GM12878 (cell line): ENCODE data around the gene MMADHC. TPM values are rescaled to one million over a fixed set of nuclear protein-coding genes. Genes with fewer than 3 reads are reported as not detected.

Source experiments
- ATAC-seq: fragments of 200-7000 bp; cut with Tn5 transposase; 3 replicates; pipeline ENCODE4 v1.9.1; 2020; ENCODE audit warnings: mild to moderate bottlenecking, moderate library complexity
- BruUV-seq: library from RNA; stranded (reverse); fragments of 400-500 nt; replicated peaks from 2 replicates; lab custom pipeline; 2021; lab: Mats Ljungman, UMichigan
- CTCF ChIA-PET: fragments of 300-600 bp; sonication (Branson Sonifier 250); formaldehyde crosslinking; extraction: SDS; loops from one replicate; lab custom pipeline; 2021; ENCODE audit warnings: inconsistent platforms; lab: Yijun Ruan, JAX
- POLR2A ChIA-PET: fragments of 350-600 bp; formaldehyde crosslinking; extraction: SDS; loops from one replicate; lab custom pipeline; 2021; ENCODE audit warnings: inconsistent platforms; lab: Charles Lee
- RAD21 ChIA-PET: fragments of 300-600 bp; sonication (Branson Sonifier 250); formaldehyde crosslinking; loops from one replicate; lab custom pipeline; 2023; ENCODE audit warnings: antibody characterized with exemption; ENCODE audit not compliant: unreplicated experiment; lab: Charles Lee
- SMC1A ChIA-PET: fragments of 300-600 bp; sonication (Branson Sonifier 250); formaldehyde crosslinking; loops from one replicate; lab custom pipeline; 2023; ENCODE audit not compliant: unreplicated experiment, uncharacterized antibody; lab: Charles Lee
- DNase-seq: peaks from one replicate; pipeline ENCODE4 v3.0.0-alpha.2; 2011; ENCODE audit warnings: low read depth, low spot score
- FAIRE-seq: peaks from 3 replicates; lab custom pipeline; 2011; peaks lifted over from hg19 to GRCh38; lab: Jason Lieb, UNC
- H2AFZ ChIP-seq: 2 replicates; pipeline ENCODE4 v1.6.0; 2011; ENCODE audit warnings: low read depth, low read length, control low read depth; ENCODE audit not compliant: control insufficient read depth
- H3K27ac ChIP-seq: 2 replicates; pipeline ENCODE4 v1.5.1; 2011; ENCODE audit warnings: control low read depth; ENCODE audit not compliant: control insufficient read depth, insufficient read depth
- H3K27me3 ChIP-seq, 2 experiments: replicated peaks in 1 of 2; 2 replicates each; pipeline versions ENCODE4 v1.6.0 to v1.6.1; 2011; ENCODE audit warnings: low read length in 1 of 2; ENCODE audit not compliant: control insufficient read depth in 2 of 2, insufficient read depth in 2 of 2
- H3K36me3 ChIP-seq, 2 experiments: 2 replicates each; pipeline ENCODE4 v1.5.1; 2011; ENCODE audit warnings: low read length in 1 of 2; ENCODE audit not compliant: control insufficient read depth in 2 of 2, insufficient read depth in 2 of 2
- H3K4me1 ChIP-seq: 2 replicates; pipeline ENCODE4 v1.6.1; 2011; ENCODE audit warnings: mild to moderate bottlenecking, low read length, moderate library complexity, mixed read lengths; ENCODE audit not compliant: control insufficient read depth, insufficient read depth
- H3K4me2 ChIP-seq: 2 replicates; pipeline ENCODE4 v1.6.0; 2011; ENCODE audit warnings: control low read depth; ENCODE audit not compliant: control insufficient read depth, insufficient read depth
- H3K4me3 ChIP-seq: fragments of 200-600 bp; sonication (generic); 2 replicates; pipeline ENCODE4 v1.5.1; 2016
- H3K79me2 ChIP-seq: 2 replicates; pipeline ENCODE4 v1.6.0; 2011; ENCODE audit warnings: low read length; ENCODE audit not compliant: control insufficient read depth, insufficient read depth
- H3K9ac ChIP-seq: 2 replicates; pipeline ENCODE4 v1.8.0; 2011; ENCODE audit warnings: low read length, control low read depth, mixed read lengths; ENCODE audit not compliant: control insufficient read depth, insufficient read depth
- H3K9me3 ChIP-seq: replicated peaks from 3 replicates; pipeline ENCODE4 v1.5.1; 2011; ENCODE audit warnings: mild to moderate bottlenecking, low read length; ENCODE audit not compliant: control insufficient read depth, insufficient read depth
- H4K20me1 ChIP-seq: 2 replicates; pipeline ENCODE4 v1.6.0; 2011; ENCODE audit not compliant: control insufficient read depth, insufficient read depth
- CHD1 ChIP-seq: IDR thresholded peaks from 2 replicates; pipeline ENCODE4 v1.6.1; 2012; ENCODE audit warnings: low read depth, low read length, improper control_type of control experiment
- E2F8 ChIP-seq: fragments of 450-650 bp; IDR thresholded peaks from 2 replicates; pipeline ENCODE4 v1.6.1; 2018; ENCODE audit warnings: mild to moderate bottlenecking, low read depth, moderate library complexity; ENCODE audit not compliant: partially characterized antibody
- E4F1 ChIP-seq: fragments of 450-650 bp; IDR thresholded peaks from 2 replicates; pipeline ENCODE4 v1.6.1; 2018; ENCODE audit warnings: borderline replicate concordance, mild to moderate bottlenecking; ENCODE audit not compliant: partially characterized antibody
- EP300 ChIP-seq, 2 experiments: fragments of 150-350 bp in 1 of 2; IDR thresholded peaks; 2 replicates each; pipeline ENCODE4 v1.6.1; 2011 to 2012; ENCODE audit warnings: low read depth in 2 of 2, low read length in 2 of 2, borderline replicate concordance in 1 of 2, improper control_type of control experiment in 1 of 2, inconsistent platforms in 1 of 2; ENCODE audit not compliant: control insufficient read depth in 1 of 2
- ESRRA ChIP-seq: IDR thresholded peaks from 2 replicates; pipeline ENCODE4 v1.6.1; 2012; ENCODE audit warnings: mild to moderate bottlenecking, low read length, improper control_type of control experiment
- FOXM1 ChIP-seq: IDR thresholded peaks from 2 replicates; pipeline ENCODE4 v1.6.1; 2012; ENCODE audit warnings: low read depth, mild to moderate bottlenecking, inconsistent platforms, low read length, moderate library complexity
- HCFC1 ChIP-seq: fragments of 150-350 bp; IDR thresholded peaks from 2 replicates; pipeline ENCODE4 v1.6.1; 2014; ENCODE audit warnings: low read length
- MEF2A ChIP-seq: IDR thresholded peaks from 2 replicates; pipeline ENCODE4 v1.6.1; 2011; ENCODE audit warnings: low read depth, mild to moderate bottlenecking, low read length, moderate library complexity; ENCODE audit not compliant: insufficient read depth
- PAX5 ChIP-seq: IDR thresholded peaks from 2 replicates; pipeline ENCODE4 v1.6.1; 2011; ENCODE audit warnings: low read depth, low read length, borderline replicate concordance
- SUPT20H ChIP-seq: IDR thresholded peaks from 2 replicates; pipeline ENCODE4 v1.6.1; 2011; ENCODE audit warnings: low read depth, mild to moderate bottlenecking, low read length, moderate library complexity, borderline replicate concordance; ENCODE audit not compliant: control insufficient read depth
- WGBS: methylation state at CpG from one replicate; pipeline ENCODE4 v1.1.6; 2016; ENCODE audit warnings: low lambda C conversion rate; ENCODE audit not compliant: insufficient replicate concordance, insufficient coverage; ENCODE audit errors: missing lambda C conversion rate; 5-methylcytosine and 5-hydroxymethylcytosine counted together
- in situ Hi-C: fragments of 300-500 bp; cut with MboI; formaldehyde crosslinking; loops from 9 replicates; pipeline ENCODE4 v1.14.3; 2018; ENCODE audit warnings: mixed read lengths
- intact Hi-C: fragments of 100-400 bp; cut with micrococcal nuclease; formaldehyde crosslinking; loops from one replicate; pipeline ENCODE4 v1.14.2; 2022; ENCODE audit not compliant: unreplicated experiment
- polyA plus RNA-seq, 11 experiments: library from polyadenylated mRNA; depleted of rRNA in 4 of 11; unstranded in 6 of 11; stranded (reverse) in 5 of 11; fragments of >200 nt; fragmentation: Nextera tagmentation in 4 of 11; fragmentation: Illumina TruSeq in 1 of 11; extraction: Ambion mirVana in 4 of 11; extraction: Trizol in 1 of 11; gene quantifications; 1 replicate in 1 of 11; 2 replicates in 10 of 11; pipeline versions ENCODE4 v1.2.1 to v1.2.3, GENCODE V29; 2011 to 2016; ENCODE audit warnings: inconsistent platforms in 2 of 11, missing spikeins in 2 of 11, low read depth in 1 of 11
- total RNA-seq, 4 experiments: library from RNA; depleted of rRNA in 3 of 4; stranded (reverse); fragments of >200 nt in 3 of 4; fragmentation: Illumina TruSeq in 1 of 4; extraction: Trizol in 1 of 4; gene quantifications; 2 replicates each; pipeline versions ENCODE4 v1.2.1 to v1.2.3, GENCODE V29; 2013 to 2021
- TF ChIP-seq, protein P1 (sequence below): fragments of 450-650 bp; IDR thresholded peaks from 2 replicates; pipeline ENCODE4 v1.6.1; 2014; ENCODE audit warnings: mild to moderate bottlenecking

MMADHC gene
- total and polyA plus RNA-seq, 10 of the 15 experiments (the other 5 are each of a cell fraction or from before 2014, with no cell fraction given): 93.6 to 415 (median 147) TPM

GRCh38 chr2:149559341-149560068 lies 28.1 kb downstream of the MMADHC start (continued):
- TF ChIP-seq E4F1 (no peak), HCFC1 (no peak), EP300 (IDR thresholded peaks at IDR 0.05; ENCODE audit: borderline replicate concordance in 1 of 2, control insufficient read depth in 1 of 2, low read depth in 2 of 2, low read length in 2 of 2) (no peak), MEF2A (no peak), FOXM1 (no peak)

DNA sequence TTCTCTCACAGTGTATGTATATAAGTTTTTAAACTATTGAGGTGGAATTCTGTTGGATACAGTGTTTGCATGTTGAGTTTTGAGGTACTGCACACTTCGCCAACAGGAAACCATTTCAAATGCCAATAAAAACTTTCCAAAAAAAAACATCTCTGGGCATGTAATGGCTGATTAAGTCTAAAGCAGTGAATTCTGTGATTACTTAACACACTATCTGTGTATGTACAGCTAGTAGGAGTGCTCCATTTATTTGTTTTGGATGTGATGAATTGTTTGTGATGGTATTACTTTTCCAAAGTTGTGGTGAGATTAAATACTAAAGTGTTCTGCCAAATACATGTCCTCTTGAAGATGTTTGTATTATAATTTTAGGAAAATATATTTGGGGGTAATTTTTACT lies 31.1 kb downstream of the MMADHC start:
- in situ Hi-C loops (loop anchor here (25.0 kb wide), 1 partner anchor 1594 kb away; no protein-coding TSS in a partner anchor), intact Hi-C loops (no loop called here)
- FAIRE-seq: no peak
- no peak for ATAC-seq
- Histone ChIP-seq H4K20me1 (no peaks in the 10 kb centered on the region), H2AFZ (no peak overlapping the region), H3K4me3 (no peak overlapping the region), H3K4me2 (no peak overlapping the region), H3K9me3 (no peaks in the 10 kb centered on the region), H3K36me3 (no peaks in the 10 kb centered on the region), H3K79me2 (no peaks in the 10 kb centered on the region), H3K27me3 (no peaks in the 10 kb centered on the region), H3K27ac (no peak overlapping the region), H3K9ac (no peak overlapping the region), H3K4me1 (no peaks in the 10 kb centered on the region)
- WGBS: 96% methylated on average over 1 of the region's 1 CpG
- no TSS peak for BruUV-seq
- no peak for DNase-seq
- ChIA-PET CTCF (interaction anchor here (1.0 kb wide), 1 partner anchor 538 kb away, joined by 3 read pairs; no protein-coding TSS in a partner anchor), RAD21 (no interaction called here), POLR2A (no interaction called here), SMC1A (interaction anchor here (1.4 to 2.0 kb wide), 2 partner anchors 537 to 539 kb away, joined by 4 to 13 read pairs; no protein-coding TSS in a partner anchor)
- TF ChIP-seq ESRRA: no peak
- no peak for TF ChIP-seq CHD1
- TF ChIP-seq PAX5: no peak
- TF ChIP-seq SUPT20H: no peak
- TF ChIP-seq, protein P1, sequence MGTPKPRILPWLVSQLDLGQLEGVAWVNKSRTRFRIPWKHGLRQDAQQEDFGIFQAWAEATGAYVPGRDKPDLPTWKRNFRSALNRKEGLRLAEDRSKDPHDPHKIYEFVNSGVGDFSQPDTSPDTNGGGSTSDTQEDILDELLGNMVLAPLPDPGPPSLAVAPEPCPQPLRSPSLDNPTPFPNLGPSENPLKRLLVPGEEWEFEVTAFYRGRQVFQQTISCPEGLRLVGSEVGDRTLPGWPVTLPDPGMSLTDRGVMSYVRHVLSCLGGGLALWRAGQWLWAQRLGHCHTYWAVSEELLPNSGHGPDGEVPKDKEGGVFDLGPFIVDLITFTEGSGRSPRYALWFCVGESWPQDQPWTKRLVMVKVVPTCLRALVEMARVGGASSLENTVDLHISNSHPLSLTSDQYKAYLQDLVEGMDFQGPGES: no peak
- TF ChIP-seq E2F8: no peak
